Measurements from ENCODE around the gene ZC2HC1C. TPM values are rescaled to one million over a fixed set of nuclear protein-coding genes. Genes with fewer than 3 reads are reported as not detected.

ZC2HC1C gene
- total RNA-seq: 1 to 10 TPM; 2.8 to 2.9 TPM

GRCh38 chr14:75069121-75069810 is at the start of gene ZC2HC1C:
TSS of gene ZC2HC1C (plus strand) at chr14:75069641. CDS start at chr14:75070574, 933 bp downstream.
- H3K27ac Mint-ChIP-seq: no peak within 1 kb of the TSS
- CTCF ChIA-PET: interaction anchor here (0.8 to 1.6 kb wide), 6 partner anchors 16 to 226 kb away, joined by 3 to 7 read pairs (median 3); no protein-coding TSS in a partner anchor
- no peak within 1 kb of the TSS for H3K4me3 Mint-ChIP-seq
- no peaks in the 10 kb centered on the region for H3K9me3 Mint-ChIP-seq (ENCODE audit: low read depth)
- H3K27me3 Mint-ChIP-seq: peaks cover 3% of the 10 kb centered on the region
- no peaks in the 10 kb centered on the region for H3K36me3 Mint-ChIP-seq
- peaks cover 12% of the 10 kb centered on the region for H3K4me1 Mint-ChIP-seq
- DNase-seq (peak; percentile 79), ATAC-seq (peak; percentile 95)

- Mint-ChIP-seq H3K4me3 (no peak overlapping the region), H3K4me1 (no peaks in the 10 kb centered on the region), H3K9me3 (ENCODE audit: low read depth) (no peaks in the 10 kb centered on the region), H3K27me3 (no peaks in the 10 kb centered on the region), H3K36me3 (peaks cover 24% of the 10 kb centered on the region), H3K27ac (no peak overlapping the region)
- ATAC-seq (peak; percentile 45), DNase-seq (no peak)
- CTCF ChIA-PET: interaction anchor here (0.8 to 3.3 kb wide), 11 partner anchors 11 to 162 kb away, joined by 3 to 15 read pairs (median 3); no protein-coding TSS in a partner anchor
Measured at GRCh38 chr14:75022655-75023054, 46.8 kb upstream of the ZC2HC1C start.

GRCh38 chr14:75023108-75023507 is 46.3 kb upstream of the ZC2HC1C start:
- ATAC-seq: no peak
- CTCF ChIA-PET: interaction anchor here (0.8 to 3.3 kb wide), 11 partner anchors 11 to 162 kb away, joined by 3 to 15 read pairs (median 3); no protein-coding TSS in a partner anchor
- Mint-ChIP-seq H3K27me3 (no peaks in the 10 kb centered on the region), H3K9me3 (ENCODE audit: low read depth) (no peaks in the 10 kb centered on the region), H3K36me3 (peaks cover 22% of the 10 kb centered on the region), H3K4me3 (no peak overlapping the region), H3K27ac (no peak overlapping the region), H3K4me1 (no peaks in the 10 kb centered on the region)
- DNase-seq: no peak

- peaks cover 20% of the 10 kb centered on the region for H3K36me3 Mint-ChIP-seq
- H3K27me3 Mint-ChIP-seq: no peaks in the 10 kb centered on the region
- ATAC-seq (no peak), DNase-seq (no peak)
- no peak overlapping the region for H3K4me3 Mint-ChIP-seq
- no peaks in the 10 kb centered on the region for H3K9me3 Mint-ChIP-seq (ENCODE audit: low read depth)
- H3K4me1 Mint-ChIP-seq: no peaks in the 10 kb centered on the region
- H3K27ac Mint-ChIP-seq: no peak overlapping the region
- CTCF ChIA-PET: interaction anchor here (1.5 to 3.3 kb wide), 6 partner anchors 11 to 164 kb away, joined by 3 to 15 read pairs (median 5); no protein-coding TSS in a partner anchor
Measured at GRCh38 chr14:75025082-75025481, 44.4 kb upstream of the ZC2HC1C start.

- H3K4me3 Mint-ChIP-seq: no peak overlapping the region
- peaks cover 22% of the 10 kb centered on the region for H3K36me3 Mint-ChIP-seq
- CTCF ChIA-PET: no interaction called here
Measured at GRCh38 chr14:75025876-75026275, 43.6 kb upstream of the ZC2HC1C start.

GRCh38 chr14:75030147-75030546 is 39.3 kb upstream of the ZC2HC1C start:
- Mint-ChIP-seq H3K4me3 (no peak overlapping the region), H3K36me3 (peaks cover 22% of the 10 kb centered on the region), H3K9me3 (ENCODE audit: low read depth) (no peaks in the 10 kb centered on the region), H3K27me3 (no peaks in the 10 kb centered on the region), H3K4me1 (no peaks in the 10 kb centered on the region), H3K27ac (no peak overlapping the region)
- DNase-seq: no peak
- ATAC-seq: no peak
- CTCF ChIA-PET: interaction anchor here (0.6 kb wide), 1 partner anchor 152 kb away, joined by 3 read pairs; no protein-coding TSS in a partner anchor

More at GRCh38 chr14:75025876-75026275, 43.6 kb upstream of the ZC2HC1C start:
- DNase-seq (no peak), ATAC-seq (no peak)
- Mint-ChIP-seq H3K4me1 (no peaks in the 10 kb centered on the region), H3K27me3 (no peaks in the 10 kb centered on the region), H3K27ac (no peak overlapping the region), H3K9me3 (ENCODE audit: low read depth) (no peaks in the 10 kb centered on the region)

- Mint-ChIP-seq H3K4me3 (no peak overlapping the region), H3K9me3 (ENCODE audit: low read depth) (no peaks in the 10 kb centered on the region), H3K36me3 (peaks cover 30% of the 10 kb centered on the region), H3K27me3 (no peaks in the 10 kb centered on the region), H3K4me1 (no peaks in the 10 kb centered on the region), H3K27ac (no peak overlapping the region)
- ATAC-seq (no peak), DNase-seq (no peak)
- CTCF ChIA-PET: interaction anchor here (0.8 to 1.4 kb wide), 2 partner anchors 16 to 74 kb away, joined by 3 read pairs; no protein-coding TSS in a partner anchor
Measured at GRCh38 chr14:75032939-75033338, 36.5 kb upstream of the ZC2HC1C start.

GRCh38 chr14:75040507-75040906 is 28.9 kb upstream of the ZC2HC1C start:
- Mint-ChIP-seq H3K4me1 (peaks cover 9% of the 10 kb centered on the region), H3K27ac (no peak overlapping the region), H3K9me3 (ENCODE audit: low read depth) (no peaks in the 10 kb centered on the region), H3K36me3 (peaks cover 15% of the 10 kb centered on the region), H3K4me3 (no peak overlapping the region), H3K27me3 (no peaks in the 10 kb centered on the region)
- DNase-seq (no peak), ATAC-seq (no peak)
- CTCF ChIA-PET: interaction anchor here (0.6 to 0.8 kb wide), 2 partner anchors 48 to 63 kb away, joined by 3 read pairs; no protein-coding TSS in a partner anchor

- Mint-ChIP-seq H3K9me3 (ENCODE audit: low read depth) (no peaks in the 10 kb centered on the region), H3K4me1 (peaks cover 11% of the 10 kb centered on the region), H3K27ac (no peak overlapping the region), H3K36me3 (peaks cover 15% of the 10 kb centered on the region), H3K27me3 (no peaks in the 10 kb centered on the region), H3K4me3 (no peak overlapping the region)
- CTCF ChIA-PET: interaction anchor here (0.8 kb wide), 1 partner anchor 47 kb away, joined by 3 read pairs; no protein-coding TSS in a partner anchor
- no peak for DNase-seq
- no peak for ATAC-seq
Measured at GRCh38 chr14:75040959-75041358, 28.5 kb upstream of the ZC2HC1C start.

- H3K4me1 Mint-ChIP-seq: peaks cover 17% of the 10 kb centered on the region
- no peak overlapping the region for H3K27ac Mint-ChIP-seq
- H3K4me3 Mint-ChIP-seq: no peak overlapping the region
- CTCF ChIA-PET: interaction anchor here (0.6 kb wide), 1 partner anchor 245 kb away, joined by 3 read pairs; no protein-coding TSS in a partner anchor
- ATAC-seq (no peak), DNase-seq (no peak)
- H3K27me3 Mint-ChIP-seq: no peaks in the 10 kb centered on the region
- H3K9me3 Mint-ChIP-seq (ENCODE audit: low read depth): no peaks in the 10 kb centered on the region
- peaks cover 15% of the 10 kb centered on the region for H3K36me3 Mint-ChIP-seq
Measured at GRCh38 chr14:75041613-75042012, 27.8 kb upstream of the ZC2HC1C start.

- no peak overlapping the region for H3K4me3 Mint-ChIP-seq
- peaks cover 12% of the 10 kb centered on the region for H3K36me3 Mint-ChIP-seq
- no peak overlapping the region for H3K27ac Mint-ChIP-seq
- DNase-seq (no peak), ATAC-seq (no peak)
- peaks cover 21% of the 10 kb centered on the region for H3K4me1 Mint-ChIP-seq
- H3K9me3 Mint-ChIP-seq (ENCODE audit: low read depth): no peaks in the 10 kb centered on the region
- CTCF ChIA-PET: interaction anchor here (0.6 kb wide), 2 partner anchors 246 to 666 kb away, joined by 3 read pairs; no protein-coding TSS in a partner anchor
- no peaks in the 10 kb centered on the region for H3K27me3 Mint-ChIP-seq
Measured at GRCh38 chr14:75042035-75042434, 27.4 kb upstream of the ZC2HC1C start.

- Mint-ChIP-seq H3K4me1 (peaks cover 36% of the 10 kb centered on the region), H3K27ac (no peak overlapping the region), H3K9me3 (ENCODE audit: low read depth) (no peaks in the 10 kb centered on the region), H3K27me3 (no peaks in the 10 kb centered on the region), H3K4me3 (no peak overlapping the region), H3K36me3 (peaks cover 18% of the 10 kb centered on the region)
- no peak for DNase-seq
- CTCF ChIA-PET: interaction anchor here (1.4 kb wide), 1 partner anchor 44 kb away, joined by 4 read pairs; no protein-coding TSS in a partner anchor
- no peak for ATAC-seq
Measured at GRCh38 chr14:75044322-75044721, 25.1 kb upstream of the ZC2HC1C start.

GRCh38 chr14:75044752-75045151 is 24.7 kb upstream of the ZC2HC1C start:
- ATAC-seq (no peak), DNase-seq (no peak)
- peaks cover 23% of the 10 kb centered on the region for H3K36me3 Mint-ChIP-seq
- no peak overlapping the region for H3K27ac Mint-ChIP-seq
- H3K4me1 Mint-ChIP-seq: peaks cover 37% of the 10 kb centered on the region
- CTCF ChIA-PET: interaction anchor here (0.7 to 1.4 kb wide), 4 partner anchors 9 to 98 kb away, joined by 3 to 4 read pairs (median 3); partner anchors contain the start of gene ACYP1
- no peaks in the 10 kb centered on the region for H3K9me3 Mint-ChIP-seq (ENCODE audit: low read depth)
- no peaks in the 10 kb centered on the region for H3K27me3 Mint-ChIP-seq
- no peak overlapping the region for H3K4me3 Mint-ChIP-seq

All from activated CD8-positive, alpha-beta memory T cell treated with anti-CD3 and anti-CD28 coated beads, Interleukin-2, amount 10 ng/mL, durations not matched to agents 7 days and 5 days (primary cell).